ENCODE measurements around the gene IRX4.

GRCh38 chr5:1875843-1876659 lies 6.7 kb downstream of the IRX4 start:
- TF ChIP-seq ZBTB33 (IDR thresholded peaks at IDR 0.05; ENCODE audit: extremely low read depth, insufficient replicate concordance, low read length) (no peak), POLR2A (IDR thresholded peaks at IDR 0.05; ENCODE audit: borderline replicate concordance, extremely low read depth, insufficient read depth, insufficient read length) (no peak), CTCF (IDR thresholded peaks at IDR 0.05 in 2 of 3, conservative IDR thresholded peaks at IDR 0.05 in 1 of 3; ENCODE audit: borderline replicate concordance in 1 of 3, insufficient read depth in 1 of 3, low read depth in 2 of 3, low read length in 2 of 3) (no peak), MAX (IDR thresholded peaks at IDR 0.05) (no peak), EZH2 (IDR thresholded peaks at IDR 0.05) (no peak), ZFX (IDR thresholded peaks at IDR 0.05) (no peak), POLR2AphosphoS5 (IDR thresholded peaks at IDR 0.05; ENCODE audit: low read depth, low read length) (no peak), SP1 (IDR thresholded peaks at IDR 0.05; ENCODE audit: low read depth) (no peak), CEBPB (IDR thresholded peaks at IDR 0.05; ENCODE audit: low read depth) (no peak)

Measured in HCT116 (cell line).